ENCODE data around the gene CD34. TPM values are rescaled to one million over a fixed set of nuclear protein-coding genes. Genes with fewer than 3 reads are reported as not detected.

The CD34 gene
- polyA plus RNA-seq, 1 donor from 2014 or later, result not detected

- Histone ChIP-seq H3K79me2 (replicated peaks; ENCODE audit: insufficient read depth, low read length) (no peaks in the 10 kb centered on the region), H3K9me3 (ENCODE audit: low read length) (no peaks in the 10 kb centered on the region), H3K36me3 (ENCODE audit: insufficient read depth, low read length) (no peaks in the 10 kb centered on the region), H3K4me2 (ENCODE audit: low read length) (no peak overlapping the region), H3K27me3 (ENCODE audit: insufficient read depth, low read depth, low read length) (no peaks in the 10 kb centered on the region), H3K4me3 (ENCODE audit: low read length) (no peak overlapping the region), H3F3A (ENCODE audit: insufficient read depth, low read length, poor library complexity, severe bottlenecking) (no peaks in the 10 kb centered on the region), H3K27ac (ENCODE audit: low read length) (no peak overlapping the region), H4K20me1 (ENCODE audit: insufficient read depth) (no peaks in the 10 kb centered on the region), H3K9ac (ENCODE audit: low read length) (no peak overlapping the region), H2AFZ (ENCODE audit: low read depth, low read length) (no peak overlapping the region), H3K9me2 (ENCODE audit: insufficient read depth, low read length) (no peaks in the 10 kb centered on the region)
- TF ChIP-seq REST (IDR thresholded peaks at IDR 0.05; ENCODE audit: borderline replicate concordance), result no peak
- no peak for TF ChIP-seq RAD21 (conservative IDR thresholded peaks at IDR 0.05)
- TF ChIP-seq EZH2 (IDR thresholded peaks at IDR 0.05; ENCODE audit: borderline replicate concordance, insufficient read depth, low read length, poor library complexity, severe bottlenecking), result no peak
- no peak for TF ChIP-seq CTCF (IDR thresholded peaks at IDR 0.05; ENCODE audit: poor library complexity, severe bottlenecking)
- no peak for TF ChIP-seq EP300 (conservative IDR thresholded peaks at IDR 0.05; ENCODE audit: poor library complexity, severe bottlenecking)
- TF ChIP-seq SMC3 (conservative IDR thresholded peaks at IDR 0.05; ENCODE audit: poor library complexity), result no peak
- TF ChIP-seq MXI1 (conservative IDR thresholded peaks at IDR 0.05; ENCODE audit: poor library complexity, severe bottlenecking), result no peak
- no peak for TF ChIP-seq POLR2AphosphoS5 (IDR thresholded peaks at IDR 0.05)
- TF ChIP-seq TAF1 (IDR thresholded peaks at IDR 0.05; ENCODE audit: low read depth), result no peak
These were observed 68.4 kb downstream of the CD34 start for GRCh38 chr1:207842506-207842905.

GRCh38 chr1:207841901-207842300, 69.0 kb downstream of the CD34 start:
- no peaks in the 10 kb centered on the region for H4K20me1 ChIP-seq (ENCODE audit: insufficient read depth)
- H3K4me2 ChIP-seq (ENCODE audit: low read length), result no peak overlapping the region
- no peaks in the 10 kb centered on the region for H3K27me3 ChIP-seq (ENCODE audit: insufficient read depth, low read depth, low read length)
- no peak overlapping the region for H3K4me3 ChIP-seq (ENCODE audit: low read length)
- no peak for TF ChIP-seq MXI1 (conservative IDR thresholded peaks at IDR 0.05; ENCODE audit: poor library complexity, severe bottlenecking)
- TF ChIP-seq EZH2 (IDR thresholded peaks at IDR 0.05; ENCODE audit: borderline replicate concordance, insufficient read depth, low read length, poor library complexity, severe bottlenecking), result no peak
- no peak for TF ChIP-seq REST (IDR thresholded peaks at IDR 0.05; ENCODE audit: borderline replicate concordance)
- no peak for TF ChIP-seq SMC3 (conservative IDR thresholded peaks at IDR 0.05; ENCODE audit: poor library complexity)
- no peak for TF ChIP-seq RAD21 (conservative IDR thresholded peaks at IDR 0.05)
- no peak for TF ChIP-seq TAF1 (IDR thresholded peaks at IDR 0.05; ENCODE audit: low read depth)
- H2AFZ ChIP-seq (ENCODE audit: low read depth, low read length), result no peak overlapping the region
- H3K9me2 ChIP-seq (ENCODE audit: insufficient read depth, low read length), result no peaks in the 10 kb centered on the region
- H3F3A ChIP-seq (ENCODE audit: insufficient read depth, low read length, poor library complexity, severe bottlenecking), result no peaks in the 10 kb centered on the region
- H3K9me3 ChIP-seq (ENCODE audit: low read length), result no peaks in the 10 kb centered on the region
- H3K9ac ChIP-seq (ENCODE audit: low read length), result no peak overlapping the region
- no peaks in the 10 kb centered on the region for H3K36me3 ChIP-seq (ENCODE audit: insufficient read depth, low read length)
- no peak overlapping the region for H3K27ac ChIP-seq (ENCODE audit: low read length)
- H3K79me2 ChIP-seq (replicated peaks; ENCODE audit: insufficient read depth, low read length), result no peaks in the 10 kb centered on the region

Data from neural cell (in vitro differentiated cells).